Measurements from ENCODE around the gene ARFGEF2.

DNA sequence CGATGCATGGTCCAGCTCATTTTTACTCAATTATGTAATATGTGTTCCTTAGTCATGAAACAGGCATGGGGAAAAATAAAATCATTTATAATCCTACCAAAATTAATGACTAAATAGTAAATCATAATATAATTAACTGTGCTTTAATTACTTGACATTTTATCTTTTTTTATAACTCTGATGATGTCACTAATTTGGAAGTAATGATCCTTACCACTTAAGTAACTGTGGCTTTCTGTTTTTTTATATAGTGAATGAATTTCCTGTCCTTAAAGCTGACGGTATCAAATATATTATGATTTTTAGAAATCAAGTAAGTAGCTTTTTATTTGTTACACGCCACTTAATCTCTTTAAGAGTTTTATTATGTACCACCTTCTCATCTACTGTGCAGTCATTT is 156.8 kb downstream of the ARFGEF2 start:
- TF ChIP-seq, protein P1, sequence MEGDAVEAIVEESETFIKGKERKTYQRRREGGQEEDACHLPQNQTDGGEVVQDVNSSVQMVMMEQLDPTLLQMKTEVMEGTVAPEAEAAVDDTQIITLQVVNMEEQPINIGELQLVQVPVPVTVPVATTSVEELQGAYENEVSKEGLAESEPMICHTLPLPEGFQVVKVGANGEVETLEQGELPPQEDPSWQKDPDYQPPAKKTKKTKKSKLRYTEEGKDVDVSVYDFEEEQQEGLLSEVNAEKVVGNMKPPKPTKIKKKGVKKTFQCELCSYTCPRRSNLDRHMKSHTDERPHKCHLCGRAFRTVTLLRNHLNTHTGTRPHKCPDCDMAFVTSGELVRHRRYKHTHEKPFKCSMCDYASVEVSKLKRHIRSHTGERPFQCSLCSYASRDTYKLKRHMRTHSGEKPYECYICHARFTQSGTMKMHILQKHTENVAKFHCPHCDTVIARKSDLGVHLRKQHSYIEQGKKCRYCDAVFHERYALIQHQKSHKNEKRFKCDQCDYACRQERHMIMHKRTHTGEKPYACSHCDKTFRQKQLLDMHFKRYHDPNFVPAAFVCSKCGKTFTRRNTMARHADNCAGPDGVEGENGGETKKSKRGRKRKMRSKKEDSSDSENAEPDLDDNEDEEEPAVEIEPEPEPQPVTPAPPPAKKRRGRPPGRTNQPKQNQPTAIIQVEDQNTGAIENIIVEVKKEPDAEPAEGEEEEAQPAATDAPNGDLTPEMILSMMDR (IDR thresholded peaks at IDR 0.05; ENCODE audit: low read depth, low read length), result no peak
- TF ChIP-seq EZH2phosphoT487 (IDR thresholded peaks at IDR 0.05; ENCODE audit: low read depth), result no peak
